ENCODE data around the gene BMP7. TPM values are rescaled to one million over a fixed set of nuclear protein-coding genes. Genes with fewer than 3 reads are reported as not detected.

The BMP7 gene
- total RNA-seq, 2 experiments from 2014 or later = not detected

- Mint-ChIP-seq H3K36me3 (ENCODE audit: low read depth) (no peaks in the 10 kb centered on the region), H3K27ac (no peak overlapping the region), H3K4me3 (no peak overlapping the region), H3K27me3 (peaks cover 5% of the 10 kb centered on the region), H3K4me1 (peaks cover 6% of the 10 kb centered on the region), H3K9me3 (no peaks in the 10 kb centered on the region)
- CTCF ChIA-PET = no interaction called here
- no peak for DNase-seq
- POLR2A ChIA-PET = no interaction called here
Measured at GRCh38 chr20:57131077-57131476, 135.4 kb downstream of the BMP7 start.

- POLR2A ChIA-PET = no interaction called here
- Mint-ChIP-seq H3K4me1 (peaks cover 6% of the 10 kb centered on the region), H3K36me3 (ENCODE audit: low read depth) (no peaks in the 10 kb centered on the region), H3K9me3 (no peaks in the 10 kb centered on the region), H3K4me3 (no peak overlapping the region), H3K27ac (no peak overlapping the region), H3K27me3 (peaks cover 7% of the 10 kb centered on the region)
- CTCF ChIA-PET = no interaction called here
- no peak for DNase-seq
Measured at GRCh38 chr20:57130160-57130772, 136.2 kb downstream of the BMP7 start.

GRCh38 chr20:57129303-57129702, 137.1 kb downstream of the BMP7 start:
- H3K27me3 Mint-ChIP-seq = peaks cover 7% of the 10 kb centered on the region
- no peak overlapping the region for H3K4me3 Mint-ChIP-seq
- H3K4me1 Mint-ChIP-seq = peaks cover 9% of the 10 kb centered on the region
- POLR2A ChIA-PET = no interaction called here
- DNase-seq = no peak
- H3K9me3 Mint-ChIP-seq = no peaks in the 10 kb centered on the region
- no peaks in the 10 kb centered on the region for H3K36me3 Mint-ChIP-seq (ENCODE audit: low read depth)
- CTCF ChIA-PET = no interaction called here
- H3K27ac Mint-ChIP-seq = no peak overlapping the region

GRCh38 chr20:57128044-57128757, 138.2 kb downstream of the BMP7 start:
- H3K9me3 Mint-ChIP-seq = no peaks in the 10 kb centered on the region
- H3K27ac Mint-ChIP-seq = no peak overlapping the region
- H3K36me3 Mint-ChIP-seq (ENCODE audit: low read depth) = no peaks in the 10 kb centered on the region
- DNase-seq = no peak
- peaks cover 9% of the 10 kb centered on the region for H3K4me1 Mint-ChIP-seq
- POLR2A ChIA-PET = no interaction called here
- CTCF ChIA-PET = no interaction called here
- peaks cover 7% of the 10 kb centered on the region for H3K27me3 Mint-ChIP-seq
- no peak overlapping the region for H3K4me3 Mint-ChIP-seq

- no peaks in the 10 kb centered on the region for H3K9me3 Mint-ChIP-seq
- POLR2A ChIA-PET = no interaction called here
- peaks cover 9% of the 10 kb centered on the region for H3K4me1 Mint-ChIP-seq
- H3K27me3 Mint-ChIP-seq = peaks cover 7% of the 10 kb centered on the region
- no peaks in the 10 kb centered on the region for H3K36me3 Mint-ChIP-seq (ENCODE audit: low read depth)
- H3K4me3 Mint-ChIP-seq = no peak overlapping the region
- DNase-seq = no peak
- no peak overlapping the region for H3K27ac Mint-ChIP-seq
- CTCF ChIA-PET = no interaction called here
Measured at GRCh38 chr20:57126481-57127092, 139.9 kb downstream of the BMP7 start.

GRCh38 chr20:57124800-57125517, 141.5 kb downstream of the BMP7 start:
- Mint-ChIP-seq H3K4me1 (peaks cover 9% of the 10 kb centered on the region), H3K9me3 (no peaks in the 10 kb centered on the region), H3K4me3 (no peak overlapping the region), H3K27ac (no peak overlapping the region), H3K36me3 (ENCODE audit: low read depth) (no peaks in the 10 kb centered on the region), H3K27me3 (peaks cover 7% of the 10 kb centered on the region)
- no peak for DNase-seq
- ChIA-PET CTCF (no interaction called here), POLR2A (no interaction called here)

GRCh38 chr20:57124366-57124765, 142.1 kb downstream of the BMP7 start:
- Mint-ChIP-seq H3K4me1 (peaks cover 9% of the 10 kb centered on the region), H3K9me3 (no peaks in the 10 kb centered on the region), H3K27me3 (peaks cover 7% of the 10 kb centered on the region), H3K36me3 (ENCODE audit: low read depth) (no peaks in the 10 kb centered on the region), H3K4me3 (no peak overlapping the region), H3K27ac (no peak overlapping the region)
- ChIA-PET CTCF (no interaction called here), POLR2A (no interaction called here)
- no peak for DNase-seq

- H3K4me3 Mint-ChIP-seq = no peak overlapping the region
- H3K4me1 Mint-ChIP-seq = peaks cover 9% of the 10 kb centered on the region
- peaks cover 7% of the 10 kb centered on the region for H3K27me3 Mint-ChIP-seq
- no peak overlapping the region for H3K27ac Mint-ChIP-seq
- H3K9me3 Mint-ChIP-seq = no peaks in the 10 kb centered on the region
- ChIA-PET CTCF (no interaction called here), POLR2A (no interaction called here)
- no peak for DNase-seq
- H3K36me3 Mint-ChIP-seq (ENCODE audit: low read depth) = no peaks in the 10 kb centered on the region
Measured at GRCh38 chr20:57123504-57123903, 142.9 kb downstream of the BMP7 start.

GRCh38 chr20:57122536-57123489, 143.6 kb downstream of the BMP7 start:
- no peaks in the 10 kb centered on the region for H3K9me3 Mint-ChIP-seq
- POLR2A ChIA-PET = no interaction called here
- no peaks in the 10 kb centered on the region for H3K36me3 Mint-ChIP-seq (ENCODE audit: low read depth)
- H3K4me1 Mint-ChIP-seq = peaks cover 9% of the 10 kb centered on the region
- no peak overlapping the region for H3K4me3 Mint-ChIP-seq
- peaks cover 7% of the 10 kb centered on the region for H3K27me3 Mint-ChIP-seq
- no peak for DNase-seq
- CTCF ChIA-PET = no interaction called here
- no peak overlapping the region for H3K27ac Mint-ChIP-seq

- Mint-ChIP-seq H3K27ac (no peak overlapping the region), H3K27me3 (no peaks in the 10 kb centered on the region), H3K4me1 (no peaks in the 10 kb centered on the region), H3K4me3 (no peak overlapping the region), H3K9me3 (no peaks in the 10 kb centered on the region), H3K36me3 (ENCODE audit: low read depth) (no peaks in the 10 kb centered on the region)
- ChIA-PET CTCF (no interaction called here), POLR2A (no interaction called here)
- no peak for DNase-seq
Measured at GRCh38 chr20:57118964-57119363, 147.5 kb downstream of the BMP7 start.
